GM19455 (cell line): ENCODE measurements around the gene PLEKHO2.
A peak's percentile ranks its signal among the peaks of the same experiment; 100 is the strongest.

Source experiments
- ATAC-seq: cut with Tn5 transposase; IDR thresholded peaks from one replicate; pipeline ENCODE4 v1.9.1; 2021; ENCODE audit not compliant: unreplicated experiment

PLEKHO2 gene

GRCh38 chr15:64891561-64891960 lies 49.8 kb downstream of the PLEKHO2 start:
- ATAC-seq = no peak

GRCh38 chr15:64892847-64893403 lies 51.2 kb downstream of the PLEKHO2 start:
- no peak for ATAC-seq

GRCh38 chr15:64893481-64894394 lies 52.0 kb downstream of the PLEKHO2 start:
- peak; percentile 61 for ATAC-seq

GRCh38 chr15:64894395-64895056 lies 52.8 kb downstream of the PLEKHO2 start:
- peak; percentile 31 for ATAC-seq

- no peak for ATAC-seq
These were observed 53.8 kb downstream of the PLEKHO2 start for GRCh38 chr15:64895285-64896065.

GRCh38 chr15:64896371-64897069 lies 54.8 kb downstream of the PLEKHO2 start:
- ATAC-seq = no peak

- ATAC-seq = no peak
These were observed 55.8 kb downstream of the PLEKHO2 start for GRCh38 chr15:64897345-64897985.

- ATAC-seq = no peak
These were observed 56.7 kb downstream of the PLEKHO2 start for GRCh38 chr15:64898406-64898805.

- no peak for ATAC-seq
These were observed 59.4 kb downstream of the PLEKHO2 start for GRCh38 chr15:64901141-64901540.

GRCh38 chr15:64901914-64902313 lies 60.2 kb downstream of the PLEKHO2 start:
- ATAC-seq = no peak

GRCh38 chr15:64902863-64903262 lies 61.1 kb downstream of the PLEKHO2 start:
- ATAC-seq = no peak

- no peak for ATAC-seq
These were observed 61.7 kb downstream of the PLEKHO2 start for GRCh38 chr15:64903326-64903950.

- no peak for ATAC-seq
These were observed 62.5 kb downstream of the PLEKHO2 start for GRCh38 chr15:64904189-64904588.

- no peak for ATAC-seq
These were observed 63.6 kb downstream of the PLEKHO2 start for GRCh38 chr15:64905119-64905831.

GRCh38 chr15:64905941-64906340 lies 64.2 kb downstream of the PLEKHO2 start:
- no peak for ATAC-seq

- ATAC-seq = no peak
These were observed 64.7 kb downstream of the PLEKHO2 start for GRCh38 chr15:64906402-64906801.

- no peak for ATAC-seq
These were observed 66.3 kb downstream of the PLEKHO2 start for GRCh38 chr15:64907991-64908390.

- ATAC-seq = no peak
These were observed 67.8 kb downstream of the PLEKHO2 start for GRCh38 chr15:64909546-64909945.
